Mesenchymal stem cell (in vitro differentiated cells and primary cell): ENCODE measurements around the gene OR2K2.
"Not testable (repeated sequence)": the region's sequence is repeated elsewhere in the genome, so short reads cannot be mapped to it uniquely, and the experiment has no call there.

Experiments used
- DNase-seq: peaks from one replicate; pipeline ENCODE4 v3.0.0-alpha.2; 2013
- H2AFZ ChIP-seq: one replicate; pipeline ENCODE4 v1.6.1; 2013; ENCODE audit warnings: low read depth, mild to moderate bottlenecking, control low read depth, inconsistent platforms, low read length, moderate library complexity
- H2AK5ac ChIP-seq: 2 replicates; pipeline ENCODE4 v1.6.1; 2013; ENCODE audit warnings: low read length, moderate library complexity, mild to moderate bottlenecking, inconsistent platforms; ENCODE audit not compliant: severe bottlenecking
- H2BK120ac ChIP-seq: one replicate; pipeline ENCODE4 v1.6.1; 2013; ENCODE audit warnings: low read depth, mild to moderate bottlenecking, inconsistent platforms, low read length, moderate library complexity
- H2BK12ac ChIP-seq, 2 experiments: one replicate each; pipeline ENCODE4 v1.6.1; 2013; ENCODE audit warnings: inconsistent platforms in 2 of 2, low read length in 2 of 2, mild to moderate bottlenecking in 2 of 2, moderate library complexity in 2 of 2, control low read depth in 1 of 2
- H2BK15ac ChIP-seq: one replicate; pipeline ENCODE4 v1.6.1; 2013; ENCODE audit warnings: mild to moderate bottlenecking, low read depth, inconsistent platforms; ENCODE audit not compliant: poor library complexity, severe bottlenecking
- H2BK5ac ChIP-seq: 2 replicates; pipeline ENCODE4 v1.6.1; 2013; ENCODE audit warnings: low read depth, mild to moderate bottlenecking, low read length, control low read depth, inconsistent platforms; ENCODE audit not compliant: poor library complexity, severe bottlenecking
- H3K14ac ChIP-seq, 2 experiments: one replicate each; pipeline ENCODE4 v1.6.1; 2013; ENCODE audit warnings: inconsistent platforms in 2 of 2, low read length in 2 of 2, control low read depth in 1 of 2, mild to moderate bottlenecking in 1 of 2, moderate library complexity in 1 of 2
- H3K18ac ChIP-seq, 2 experiments: one replicate each; pipeline ENCODE4 v1.6.1; 2013; ENCODE audit warnings: inconsistent platforms in 2 of 2, low read length in 2 of 2, control low read depth in 1 of 2, low read depth in 1 of 2, mild to moderate bottlenecking in 1 of 2
- H3K23ac ChIP-seq, 2 experiments: one replicate each; pipeline ENCODE4 v1.6.1; 2013; ENCODE audit warnings: inconsistent platforms in 2 of 2, low read length in 2 of 2, mild to moderate bottlenecking in 2 of 2, moderate library complexity in 2 of 2, control low read depth in 1 of 2
- H3K27ac ChIP-seq: 2 replicates; pipeline ENCODE4 v1.5.1; 2013; ENCODE audit warnings: mild to moderate bottlenecking, moderate library complexity, low read length, control low read depth, inconsistent platforms; ENCODE audit not compliant: poor library complexity, severe bottlenecking
- H3K27me3 ChIP-seq, 2 experiments: 2 replicates each; pipeline versions ENCODE4 v1.6.1 to v1.7.0; 2013; ENCODE audit warnings: low read length in 2 of 2, mild to moderate bottlenecking in 2 of 2, moderate library complexity in 2 of 2, control low read depth in 1 of 2, inconsistent platforms in 1 of 2; ENCODE audit not compliant: control insufficient read depth in 1 of 2, insufficient read depth in 1 of 2
- H3K36me3 ChIP-seq, 2 experiments: 2 replicates each; pipeline versions ENCODE4 v1.6.1 to v1.7.0; 2013; ENCODE audit warnings: low read length in 2 of 2, control low read depth in 1 of 2, inconsistent platforms in 1 of 2, low read depth in 1 of 2, mild to moderate bottlenecking in 1 of 2; ENCODE audit not compliant: insufficient read depth in 2 of 2, control insufficient read depth in 1 of 2
- H3K4ac ChIP-seq, 2 experiments: one replicate each; pipeline ENCODE4 v1.6.1; 2013; ENCODE audit warnings: inconsistent platforms in 2 of 2, low read length in 2 of 2, mild to moderate bottlenecking in 2 of 2, moderate library complexity in 2 of 2, control low read depth in 1 of 2, low read depth in 1 of 2
- H3K4me1 ChIP-seq: 2 replicates; pipeline ENCODE4 v1.6.1; 2013; ENCODE audit warnings: low read depth, low read length, control low read depth; ENCODE audit not compliant: control insufficient read depth, insufficient read depth
- H3K4me2 ChIP-seq: 2 replicates; pipeline ENCODE4 v1.6.1; 2013; ENCODE audit warnings: low read length, mild to moderate bottlenecking, inconsistent platforms; ENCODE audit not compliant: poor library complexity, severe bottlenecking
- H3K4me3 ChIP-seq, 2 experiments: 2 replicates each; pipeline versions ENCODE4 v1.5.1 to v1.7.0; 2013; ENCODE audit warnings: low read length in 2 of 2, mild to moderate bottlenecking in 2 of 2, control low read depth in 1 of 2, low read depth in 1 of 2; ENCODE audit not compliant: insufficient read depth in 1 of 2
- H3K79me1 ChIP-seq: replicated peaks from 2 replicates; pipeline ENCODE4 v1.6.1; 2013; ENCODE audit warnings: mild to moderate bottlenecking, control low read depth, low read length, inconsistent platforms; ENCODE audit not compliant: poor library complexity, severe bottlenecking
- H3K9ac ChIP-seq: 2 replicates; pipeline ENCODE4 v1.7.0; 2013; ENCODE audit warnings: mild to moderate bottlenecking, low read length, moderate library complexity
- H3K9me3 ChIP-seq: 2 replicates; pipeline ENCODE4 v1.7.0; 2013; ENCODE audit warnings: mild to moderate bottlenecking, low read length; ENCODE audit not compliant: control insufficient read depth
- H4K8ac ChIP-seq: one replicate; pipeline ENCODE4 v1.6.1; 2013; ENCODE audit warnings: inconsistent platforms, mild to moderate bottlenecking, low read length, moderate library complexity
- H4K91ac ChIP-seq: one replicate; pipeline ENCODE4 v1.6.1; 2013; ENCODE audit warnings: mild to moderate bottlenecking, low read length, inconsistent platforms
- WGBS: methylation state at CpG from one replicate; pipeline ENCODE4 v1.1.7; 2013; ENCODE audit warnings: mixed read lengths; 5-methylcytosine and 5-hydroxymethylcytosine counted together

OR2K2 gene

GRCh38 chr9:111334318-111334863 lies 4.4 kb upstream of the OR2K2 start:
- not testable (repeated sequence) for H3K4me1 ChIP-seq, H3K36me3 ChIP-seq, H3K27me3 ChIP-seq, H4K8ac ChIP-seq, H2AK5ac ChIP-seq, H3K23ac ChIP-seq, H3K4me2 ChIP-seq, H3K79me1 ChIP-seq, H3K9ac ChIP-seq, H3K14ac ChIP-seq, DNase-seq, H3K27ac ChIP-seq, H3K18ac ChIP-seq, H2BK5ac ChIP-seq, H2BK120ac ChIP-seq, H2BK15ac ChIP-seq, H3K4ac ChIP-seq, H3K9me3 ChIP-seq, H2AFZ ChIP-seq, H4K91ac ChIP-seq, H3K4me3 ChIP-seq, H2BK12ac ChIP-seq
- WGBS, result 99% methylated on average over 3 of the region's 5 CpGs

GRCh38 chr9:111320631-111321030 lies 9.4 kb downstream of the OR2K2 start:
- no peak overlapping the region for H4K91ac ChIP-seq
- H3K27ac ChIP-seq, result no peak overlapping the region
- DNase-seq, result no peak
- no peak overlapping the region for H2BK120ac ChIP-seq
- no peak overlapping the region for H3K18ac ChIP-seq
- H2BK5ac ChIP-seq, result no peak overlapping the region
- no peak overlapping the region for H3K9ac ChIP-seq
- no peaks in the 10 kb centered on the region for H3K36me3 ChIP-seq
- no peak overlapping the region for H3K23ac ChIP-seq
- H4K8ac ChIP-seq, result no peak overlapping the region
- no peaks in the 10 kb centered on the region for H3K4me1 ChIP-seq
- H2AK5ac ChIP-seq, result no peak overlapping the region
- no peak overlapping the region for H3K4ac ChIP-seq
- no peak overlapping the region for H2AFZ ChIP-seq
- no peaks in the 10 kb centered on the region for H3K27me3 ChIP-seq
- no peak overlapping the region for H3K14ac ChIP-seq
- H3K9me3 ChIP-seq, result no peaks in the 10 kb centered on the region
- no peak overlapping the region for H2BK15ac ChIP-seq
- H3K4me3 ChIP-seq, result no peak overlapping the region
- 92% methylated on average over 3 of the region's 3 CpGs for WGBS
- H2BK12ac ChIP-seq, result no peak overlapping the region
- no peak overlapping the region for H3K4me2 ChIP-seq
- H3K79me1 ChIP-seq, result no peaks in the 10 kb centered on the region

GRCh38 chr9:111316796-111317195 lies 13.2 kb downstream of the OR2K2 start:
- H3K27ac ChIP-seq, result no peak overlapping the region
- H3K9me3 ChIP-seq, result no peaks in the 10 kb centered on the region
- no peak overlapping the region for H3K9ac ChIP-seq
- no peak overlapping the region for H2AK5ac ChIP-seq
- H2BK120ac ChIP-seq, result no peak overlapping the region
- H2BK15ac ChIP-seq, result no peak overlapping the region
- H3K18ac ChIP-seq, result no peak overlapping the region
- WGBS, result 94% methylated on average over 2 of the region's 3 CpGs
- no peak overlapping the region for H3K23ac ChIP-seq
- no peak overlapping the region for H3K4ac ChIP-seq
- H3K4me3 ChIP-seq, result no peak overlapping the region
- H2BK12ac ChIP-seq, result no peak overlapping the region
- H2AFZ ChIP-seq, result no peak overlapping the region
- H4K91ac ChIP-seq, result no peak overlapping the region
- no peaks in the 10 kb centered on the region for H3K4me1 ChIP-seq
- no peak overlapping the region for H2BK5ac ChIP-seq
- no peaks in the 10 kb centered on the region for H3K27me3 ChIP-seq
- no peak overlapping the region for H3K14ac ChIP-seq
- no peaks in the 10 kb centered on the region for H3K36me3 ChIP-seq
- H3K4me2 ChIP-seq, result no peak overlapping the region
- no peak overlapping the region for H4K8ac ChIP-seq
- no peak for DNase-seq
- no peaks in the 10 kb centered on the region for H3K79me1 ChIP-seq

GRCh38 chr9:111305914-111306313 lies 24.1 kb downstream of the OR2K2 start:
- no peak for DNase-seq
- no peak overlapping the region for H3K18ac ChIP-seq

More at GRCh38 chr9:111305914-111306313, 24.1 kb downstream of the OR2K2 start:
- Histone ChIP-seq H2BK5ac (no peak overlapping the region), H3K27ac (no peak overlapping the region), H3K79me1 (no peaks in the 10 kb centered on the region), H2BK12ac (no peak overlapping the region), H3K36me3 (no peaks in the 10 kb centered on the region), H3K14ac (no peak overlapping the region), H3K9ac (no peak overlapping the region), H3K4me2 (no peak overlapping the region), H3K4me1 (no peaks in the 10 kb centered on the region), H2BK15ac (no peak overlapping the region), H3K4me3 (no peak overlapping the region), H2BK120ac (no peak overlapping the region), H2AK5ac (no peak overlapping the region), H2AFZ (no peak overlapping the region), H3K4ac (no peak overlapping the region), H4K8ac (no peak overlapping the region), H4K91ac (no peak overlapping the region), H3K23ac (no peak overlapping the region), H3K9me3 (no peaks in the 10 kb centered on the region), H3K27me3 (no peaks in the 10 kb centered on the region)
- WGBS, result 98% methylated on average over 4 of the region's 5 CpGs
